Fibroblast of mammary gland (primary cell): Measurements from ENCODE around the gene ATOX1.
"Not testable (repeated sequence)": the region's sequence is repeated elsewhere in the genome, so short reads cannot be mapped to it uniquely, and the experiment has no call there.

Experiments
- DNase-seq: peaks from one replicate; pipeline ENCODE4 v3.0.0-alpha.2; 2010; ENCODE audit warnings: low read depth
- H3K4me3 ChIP-seq: 2 replicates; pipeline ENCODE4 v1.5.1; 2011; ENCODE audit warnings: low read depth, mild to moderate bottlenecking, low read length, moderate library complexity; ENCODE audit not compliant: control insufficient read depth
- CTCF ChIP-seq: conservative IDR thresholded peaks from 2 replicates; pipeline ENCODE4 v1.5.1; 2011; ENCODE audit warnings: low read depth, low read length, inconsistent platforms; ENCODE audit not compliant: control insufficient read depth, insufficient read depth

The ATOX1 gene

GRCh38 chr5:151793358-151793757, 34.9 kb upstream of the ATOX1 start:
- no peak for DNase-seq
- no peak for TF ChIP-seq CTCF
- H3K4me3 ChIP-seq, result no peak overlapping the region

GRCh38 chr5:151787817-151788216, 29.4 kb upstream of the ATOX1 start:
- TF ChIP-seq CTCF, result no peak
- no peak overlapping the region for H3K4me3 ChIP-seq
- no peak for DNase-seq

GRCh38 chr5:151786468-151786867, 28.0 kb upstream of the ATOX1 start:
- no peak overlapping the region for H3K4me3 ChIP-seq
- TF ChIP-seq CTCF, result no peak
- DNase-seq, result no peak

DNA sequence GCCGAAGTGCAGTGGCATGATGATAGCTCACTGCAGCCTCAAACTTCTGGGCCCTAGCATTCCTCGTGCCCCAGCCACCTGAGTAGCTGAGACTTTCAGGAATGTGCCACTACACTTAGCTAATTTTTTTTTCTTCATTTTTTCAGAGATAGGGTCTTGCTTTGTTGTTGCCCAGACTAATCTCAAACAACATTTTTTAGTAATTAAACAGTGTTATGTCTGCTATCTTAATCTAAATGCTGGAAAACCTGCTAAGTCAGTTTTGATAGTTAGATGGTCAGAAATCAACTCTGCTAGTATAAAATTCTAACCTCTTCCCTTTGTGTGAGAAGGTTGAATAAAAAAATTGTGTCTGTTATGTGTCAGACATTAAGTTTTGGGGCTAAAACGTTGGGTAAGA, 25.7 kb upstream of the ATOX1 start:
- no peak for TF ChIP-seq CTCF
- no peak overlapping the region for H3K4me3 ChIP-seq
- no peak for DNase-seq

DNA sequence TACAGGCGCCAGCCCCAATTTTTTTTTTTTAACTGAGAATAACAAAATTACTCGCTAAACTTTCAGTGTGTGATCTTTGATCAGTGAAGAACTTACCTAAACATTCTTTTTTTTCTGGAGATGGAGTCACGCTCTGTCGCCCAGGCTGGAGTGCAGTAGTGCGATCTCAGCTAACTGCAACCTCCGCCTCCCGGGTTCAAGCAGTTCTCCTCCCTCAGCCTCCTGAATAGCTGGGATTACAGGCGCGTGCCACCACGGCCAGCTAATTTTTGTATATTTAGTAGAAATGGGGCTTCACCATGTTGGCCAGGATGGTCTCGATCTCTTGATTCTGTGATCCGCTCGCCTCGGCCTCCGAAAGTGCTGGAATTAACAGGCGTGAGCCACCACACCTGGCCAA, 25.2 kb upstream of the ATOX1 start:
- not testable (repeated sequence) for H3K4me3 ChIP-seq, DNase-seq

DNA sequence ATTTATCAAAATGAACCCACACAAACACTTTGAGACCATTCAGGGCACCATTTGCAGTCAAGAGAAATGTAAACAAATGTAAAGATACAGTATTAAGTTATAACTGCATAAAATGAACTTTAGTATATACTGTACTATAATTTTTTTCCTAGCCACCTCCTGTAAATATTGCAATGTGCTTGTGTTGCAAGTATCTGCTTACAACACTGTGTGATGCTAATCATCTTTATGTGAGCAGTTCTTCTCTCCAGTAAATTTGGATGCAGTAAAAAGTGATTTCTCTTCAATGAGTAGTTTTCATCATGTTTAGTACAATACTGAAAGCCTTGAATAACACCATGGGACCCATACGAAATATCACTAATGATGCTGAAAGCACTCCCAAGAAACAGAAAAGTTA, 22.8 kb upstream of the ATOX1 start:
- DNase-seq, result no peak
- H3K4me3 ChIP-seq, result no peak overlapping the region
- no peak for TF ChIP-seq CTCF

- no peak for DNase-seq
- no peak for TF ChIP-seq CTCF
- H3K4me3 ChIP-seq, result no peak overlapping the region
Observed at GRCh38 chr5:151780348-151780747, 21.9 kb upstream of the ATOX1 start.
